OCI-LY7 (cell line): ENCODE data around the gene DAPK3. TPM values are rescaled to one million over a fixed set of nuclear protein-coding genes. Genes with fewer than 3 reads are reported as not detected.
A peak's percentile ranks its signal among the peaks of the same experiment; 100 is the strongest.
"Not testable (repeated sequence)": the region's sequence is repeated elsewhere in the genome, so short reads cannot be mapped to it uniquely, and the experiment has no call there.

Experiments used
- BruUV-seq: library from RNA; stranded (reverse); fragments of 400-500 nt; replicated peaks from 2 replicates; lab custom pipeline; 2021; lab: Mats Ljungman, UMichigan
- CTCF ChIA-PET: fragments of 300-600 bp; sonication (Branson Sonifier 250); formaldehyde crosslinking; loops from one replicate; lab custom pipeline; 2022; ENCODE audit warnings: antibody characterized with exemption; ENCODE audit not compliant: unreplicated experiment; lab: Charles Lee
- POLR2A ChIA-PET: fragments of 300-600 bp; sonication (Branson Sonifier 250); formaldehyde crosslinking; loops from one replicate; lab custom pipeline; 2022; ENCODE audit warnings: antibody characterized with exemption; lab: Charles Lee
- DNase-seq: peaks from one replicate; pipeline ENCODE4 v3.0.0-alpha.2; 2015; ENCODE audit warnings: low spot score
- H2AFZ ChIP-seq: fragments of 200-600 bp; sonication (generic), shearing (Covaris generic); 2 replicates; pipeline ENCODE4 v1.6.1; 2014; ENCODE audit warnings: mild to moderate bottlenecking, antibody characterized with exemption, low read length, moderate library complexity
- H3K27ac ChIP-seq: fragments of 200-600 bp; sonication (generic); 2 replicates; pipeline ENCODE4 v1.5.1; 2014; ENCODE audit warnings: mixed run types, low read depth, mild to moderate bottlenecking, moderate library complexity, low read length, inconsistent platforms; ENCODE audit not compliant: poor library complexity, severe bottlenecking
- H3K36me3 ChIP-seq: fragments of 200-600 bp; sonication (generic); 2 replicates; pipeline ENCODE4 v1.6.1; 2014; ENCODE audit warnings: mild to moderate bottlenecking, antibody characterized with exemption, low read length, moderate library complexity, mixed read lengths; ENCODE audit not compliant: insufficient read depth
- H3K4me1 ChIP-seq: fragments of 200-600 bp; sonication (generic); 2 replicates; pipeline ENCODE4 v1.5.1; 2014; ENCODE audit warnings: mild to moderate bottlenecking, low read length; ENCODE audit not compliant: insufficient read depth, poor library complexity, severe bottlenecking
- H3K4me2 ChIP-seq: fragments of 200-600 bp; sonication (generic); 2 replicates; pipeline ENCODE4 v1.6.1; 2014; ENCODE audit warnings: mild to moderate bottlenecking, low read length
- H3K4me3 ChIP-seq: fragments of 200-600 bp; sonication (generic); 2 replicates; pipeline ENCODE4 v1.5.1; 2014; ENCODE audit warnings: mild to moderate bottlenecking, low read depth, low read length; ENCODE audit not compliant: poor library complexity, severe bottlenecking
- H3K79me2 ChIP-seq: fragments of 200-600 bp; sonication (generic); 2 replicates; pipeline ENCODE4 v1.6.1; 2016; ENCODE audit warnings: low read depth, mild to moderate bottlenecking, low read length, moderate library complexity, mixed read lengths; ENCODE audit not compliant: insufficient read depth
- H3K9me2 ChIP-seq: fragments of 200-600 bp; sonication (generic); 2 replicates; pipeline ENCODE4 v1.6.1; 2016; ENCODE audit warnings: mild to moderate bottlenecking, low read length, mixed read lengths; ENCODE audit not compliant: insufficient read depth
- H3K9me3 ChIP-seq: fragments of 200-600 bp; sonication (generic); 2 replicates; pipeline ENCODE4 v1.6.1; 2014; ENCODE audit warnings: mild to moderate bottlenecking, mixed run types, low read length, mixed read lengths
- H4K20me1 ChIP-seq: fragments of 200-600 bp; sonication (generic); 2 replicates; pipeline ENCODE4 v1.6.1; 2014; ENCODE audit warnings: mild to moderate bottlenecking, antibody characterized with exemption, low read length, moderate library complexity, mixed read lengths; ENCODE audit not compliant: insufficient read depth
- CTCF ChIP-seq: fragments of 200-600 bp; sonication (generic); conservative IDR thresholded peaks from 2 replicates; pipeline ENCODE4 v1.5.1; 2014; ENCODE audit warnings: mild to moderate bottlenecking, antibody characterized with exemption, low read length, moderate library complexity, mixed read lengths
- EZH2phosphoT487 ChIP-seq: fragments of 200-600 bp; sonication (generic); IDR thresholded peaks from 2 replicates; pipeline ENCODE4 v1.6.1; 2018; ENCODE audit warnings: low read depth, borderline replicate concordance, mild to moderate bottlenecking, mixed run types, antibody characterized with exemption, low read length, moderate library complexity, mixed read lengths
- intact Hi-C: fragments of 100-400 bp; cut with micrococcal nuclease; formaldehyde crosslinking; loops from one replicate; pipeline ENCODE4 v1.10.0; 2022; ENCODE audit not compliant: unreplicated experiment
- total RNA-seq, 2 experiments: library from RNA; depleted of rRNA in 1 of 2; stranded (reverse); fragments of >200 nt in 1 of 2; shearing (Covaris generic) in 1 of 2; gene quantifications; 2 replicates each; pipeline ENCODE4 v1.2.3, GENCODE V29; 2014 to 2022

The DAPK3 gene
- total RNA-seq, 2 experiments from 2014 or later = 47.1 to 49.3 TPM

DNA sequence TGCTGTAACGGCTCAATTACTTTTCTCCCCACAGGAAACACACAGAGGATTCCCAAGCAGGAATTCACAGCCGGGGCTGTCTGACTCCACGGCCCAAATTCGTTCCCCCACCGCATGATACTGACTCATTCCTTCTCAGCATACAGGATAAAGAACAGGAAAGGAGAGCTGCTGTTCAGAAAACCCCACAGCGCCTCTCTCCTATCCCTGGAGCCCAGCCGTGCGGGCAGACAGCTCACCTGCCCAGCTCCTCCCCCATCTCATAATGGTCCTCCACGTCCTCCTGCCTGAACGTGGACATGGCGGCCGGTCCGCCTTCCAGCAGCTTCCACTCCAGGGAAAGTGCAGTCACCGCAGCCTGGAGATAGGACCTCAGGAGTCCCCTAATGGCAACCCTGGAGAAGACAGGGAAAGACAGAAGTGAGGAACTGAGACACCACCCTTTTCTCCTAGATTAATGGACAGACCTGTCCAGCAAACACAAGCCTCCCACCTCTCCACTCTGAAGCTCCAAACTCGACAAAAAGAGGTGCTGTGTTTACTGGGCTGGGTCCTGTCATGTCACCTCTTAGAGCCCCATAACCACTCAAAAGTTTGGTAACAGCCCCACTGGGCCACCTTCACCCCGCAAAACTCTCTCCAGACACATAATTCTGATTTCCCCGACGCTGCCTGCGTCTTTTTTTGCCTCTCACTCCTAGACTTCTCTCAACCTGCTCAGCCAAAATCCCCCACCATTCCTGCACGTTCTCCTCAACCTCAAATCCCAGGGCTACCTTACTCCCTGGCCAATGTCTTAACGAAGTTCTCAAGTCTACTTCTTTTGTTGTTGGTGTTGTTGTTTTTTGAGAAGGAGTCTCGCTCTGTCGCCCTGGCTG lies 1.2 kb downstream of the DAPK3 start:
- Histone ChIP-seq H3K9me3 (no peaks in the 10 kb centered on the region), H4K20me1 (no peaks in the 10 kb centered on the region; the same call in 1 of the 2 replicates), H3K36me3 (peaks cover 41% of the 10 kb centered on the region), H3K79me2 (peaks cover 18% of the 10 kb centered on the region; the same call in 1 of the 2 replicates), H3K27ac (no peak overlapping the region), H3K4me2 (peak overlapping the region; percentile 96), H3K4me1 (peaks cover 21% of the 10 kb centered on the region), H2AFZ (no peak overlapping the region), H3K9me2 (no peaks in the 10 kb centered on the region), H3K4me3 (peak overlapping the region; percentile 96)
- intact Hi-C loops = no loop called here
- no peak for DNase-seq
- no TSS peak for BruUV-seq
- no peak for TF ChIP-seq EZH2phosphoT487
- TF ChIP-seq CTCF = 0 out of 2 replicates have a peak, but pooled peaks have one; percentile 18
- CTCF ChIA-PET = interaction anchor here (0.5 to 0.6 kb wide), 2 partner anchors 12 to 31 kb away, joined by 4 to 5 read pairs; no protein-coding TSS in a partner anchor
- POLR2A ChIA-PET = interaction anchor here (1.9 kb wide), 1 partner anchor 14 kb away, joined by 7 read pairs; no protein-coding TSS in a partner anchor

GRCh38 chr19:3968556-3969434 lies 2.1 kb downstream of the DAPK3 start:
- Histone ChIP-seq H2AFZ (no peak overlapping the region), H3K4me2 (no peak overlapping the region; the same call in 1 of the 2 replicates), H3K36me3 (peaks cover 49% of the 10 kb centered on the region), H3K27ac (no peak overlapping the region), H3K79me2 (peaks cover 18% of the 10 kb centered on the region; the same call in 1 of the 2 replicates), H3K4me1 (peaks cover 21% of the 10 kb centered on the region), H3K9me2 (no peaks in the 10 kb centered on the region), H4K20me1 (no peaks in the 10 kb centered on the region; the same call in 1 of the 2 replicates), H3K4me3 (no peak overlapping the region), H3K9me3 (no peaks in the 10 kb centered on the region)
- no peak for TF ChIP-seq EZH2phosphoT487
- no peak for TF ChIP-seq CTCF
- no peak for DNase-seq
- POLR2A ChIA-PET = interaction anchor here (1.9 kb wide), 1 partner anchor 15 kb away, joined by 7 read pairs; no protein-coding TSS in a partner anchor
- intact Hi-C loops = no loop called here
- BruUV-seq = no TSS peak
- CTCF ChIA-PET = interaction anchor here (0.5 kb wide), 1 partner anchor 13 kb away, joined by 4 read pairs; no protein-coding TSS in a partner anchor

- H3K79me2 ChIP-seq = peaks cover 18% of the 10 kb centered on the region; the same call in 1 of the 2 replicates
- BruUV-seq, H3K4me3 ChIP-seq, H3K4me2 ChIP-seq, CTCF ChIA-PET, H3K27ac ChIP-seq, H3K9me3 ChIP-seq, H2AFZ ChIP-seq, H3K9me2 ChIP-seq, intact Hi-C loops, DNase-seq, H4K20me1 ChIP-seq: not testable (repeated sequence)
- POLR2A ChIA-PET = interaction anchor here (1.9 kb wide), 1 partner anchor 16 kb away, joined by 7 read pairs; no protein-coding TSS in a partner anchor
- H3K4me1 ChIP-seq = peaks cover 21% of the 10 kb centered on the region
- H3K36me3 ChIP-seq = peaks cover 57% of the 10 kb centered on the region
These were observed 2.9 kb downstream of the DAPK3 start for GRCh38 chr19:3967983-3968382.
